GM12878 (cell line): Measurements from ENCODE around the gene RARRES1.

Experiments used
- EZH2 ChIP-seq: IDR thresholded peaks from 2 replicates; pipeline ENCODE4 v1.6.1; 2012; ENCODE audit warnings: low read depth, mild to moderate bottlenecking, control low read depth, inconsistent platforms, low read length, borderline replicate concordance; ENCODE audit not compliant: control insufficient read depth
- NKRF ChIP-seq: fragments of 450-650 bp; conservative IDR thresholded peaks from 2 replicates; pipeline ENCODE4 v1.6.1; 2017; ENCODE audit warnings: mild to moderate bottlenecking, moderate library complexity

GRCh38 chr3:158683230-158683962 is 48.9 kb downstream of the RARRES1 start:
- no peak for TF ChIP-seq EZH2
- no peak for TF ChIP-seq NKRF
